Testis (tissue), 2 donors: ENCODE data around the gene SKI.

Experiments
- POLR2A ChIP-seq: fragments of 450-650 bp; IDR thresholded peaks from one replicate; pipeline ENCODE4 v1.6.1; 2017; ENCODE audit warnings: antibody characterized with exemption, mild to moderate bottlenecking, moderate library complexity
- TF ChIP-seq, protein P1 (sequence below), 3 experiments: fragments of 450-650 bp in 2 of 3; fragments of 200-600 bp in 1 of 3; sonication (generic) in 1 of 3; IDR thresholded peaks; one replicate each; pipeline ENCODE4 v1.5.1; 2016 to 2019; ENCODE audit warnings: antibody characterized with exemption in 3 of 3, mild to moderate bottlenecking in 2 of 3, moderate library complexity in 1 of 3

DNA sequence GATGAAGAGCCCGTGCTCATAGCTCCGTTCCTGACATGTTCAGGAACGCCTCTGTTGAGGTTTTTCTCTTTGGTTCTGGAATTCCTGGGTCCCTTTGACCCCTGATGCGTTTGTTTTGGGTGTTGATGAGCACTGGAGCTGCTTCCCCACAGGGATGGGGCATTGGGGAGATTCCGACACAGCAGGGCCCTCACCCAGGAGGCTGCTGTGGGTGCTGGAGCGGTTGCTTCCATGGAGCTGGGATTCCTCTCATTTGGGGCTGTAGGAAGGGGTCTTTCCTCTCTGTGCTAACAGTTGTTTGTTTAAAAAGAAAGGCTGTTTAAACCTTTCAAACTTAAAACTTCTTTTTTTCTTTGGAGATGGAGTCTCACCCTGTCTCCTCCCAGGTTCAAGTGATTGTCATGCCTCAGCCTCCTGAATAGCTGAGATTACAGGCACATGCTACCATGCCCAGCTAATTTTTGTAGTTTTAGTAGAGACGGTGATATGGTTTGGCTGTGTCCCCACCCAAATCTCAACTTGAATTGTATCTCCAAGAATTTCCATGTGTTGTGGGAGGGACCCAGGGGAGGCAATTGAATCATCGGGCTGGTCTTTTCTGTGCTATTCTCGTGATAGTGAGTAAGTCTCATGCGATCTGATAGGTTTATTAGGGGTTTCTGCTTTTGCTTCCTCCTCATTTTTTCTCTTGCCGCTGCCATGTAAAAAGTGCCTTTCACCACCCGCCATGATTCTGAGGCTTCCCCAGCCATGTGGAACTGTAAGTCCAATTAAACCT lies 48.9 kb downstream of the SKI start:
- TF ChIP-seq, protein P1, sequence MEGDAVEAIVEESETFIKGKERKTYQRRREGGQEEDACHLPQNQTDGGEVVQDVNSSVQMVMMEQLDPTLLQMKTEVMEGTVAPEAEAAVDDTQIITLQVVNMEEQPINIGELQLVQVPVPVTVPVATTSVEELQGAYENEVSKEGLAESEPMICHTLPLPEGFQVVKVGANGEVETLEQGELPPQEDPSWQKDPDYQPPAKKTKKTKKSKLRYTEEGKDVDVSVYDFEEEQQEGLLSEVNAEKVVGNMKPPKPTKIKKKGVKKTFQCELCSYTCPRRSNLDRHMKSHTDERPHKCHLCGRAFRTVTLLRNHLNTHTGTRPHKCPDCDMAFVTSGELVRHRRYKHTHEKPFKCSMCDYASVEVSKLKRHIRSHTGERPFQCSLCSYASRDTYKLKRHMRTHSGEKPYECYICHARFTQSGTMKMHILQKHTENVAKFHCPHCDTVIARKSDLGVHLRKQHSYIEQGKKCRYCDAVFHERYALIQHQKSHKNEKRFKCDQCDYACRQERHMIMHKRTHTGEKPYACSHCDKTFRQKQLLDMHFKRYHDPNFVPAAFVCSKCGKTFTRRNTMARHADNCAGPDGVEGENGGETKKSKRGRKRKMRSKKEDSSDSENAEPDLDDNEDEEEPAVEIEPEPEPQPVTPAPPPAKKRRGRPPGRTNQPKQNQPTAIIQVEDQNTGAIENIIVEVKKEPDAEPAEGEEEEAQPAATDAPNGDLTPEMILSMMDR (IDR thresholded peaks at IDR 0.05): no peak
- no peak for TF ChIP-seq POLR2A
